HEK293T (cell line): ENCODE results near the gene GPRC5A.

Source experiments
- ARNT ChIP-seq: fragments of 450-650 bp; IDR thresholded peaks from 2 replicates; pipeline ENCODE4 v1.6.1; 2017; ENCODE audit warnings: mild to moderate bottlenecking
- BHLHE40 ChIP-seq: fragments of 450-650 bp; IDR thresholded peaks from 2 replicates; pipeline ENCODE4 v1.6.1; 2016; ENCODE audit warnings: mild to moderate bottlenecking, moderate library complexity, borderline replicate concordance
- ELF4 ChIP-seq: fragments of 450-650 bp; IDR thresholded peaks from 2 replicates; pipeline ENCODE4 v1.6.1; 2017; ENCODE audit warnings: antibody characterized with exemption
- FOXA1 ChIP-seq: fragments of 450-650 bp; IDR thresholded peaks from 2 replicates; pipeline ENCODE4 v1.6.1; 2016; ENCODE audit warnings: mild to moderate bottlenecking
- FOXM1 ChIP-seq: fragments of 450-650 bp; IDR thresholded peaks from 2 replicates; pipeline ENCODE4 v1.6.1; 2017; ENCODE audit warnings: mild to moderate bottlenecking, borderline replicate concordance
- HDGF ChIP-seq: fragments of 450-650 bp; IDR thresholded peaks from 2 replicates; pipeline ENCODE4 v1.6.1; 2017; ENCODE audit warnings: antibody characterized with exemption, borderline replicate concordance
- L3MBTL2 ChIP-seq: fragments of 450-650 bp; conservative IDR thresholded peaks from 2 replicates; pipeline ENCODE4 v1.6.1; 2016; ENCODE audit warnings: mild to moderate bottlenecking
- LEF1 ChIP-seq: fragments of 450-650 bp; IDR thresholded peaks from 2 replicates; pipeline ENCODE4 v1.6.1; 2017; ENCODE audit warnings: mild to moderate bottlenecking, borderline replicate concordance
- SP1 ChIP-seq: fragments of 450-650 bp; IDR thresholded peaks from 2 replicates; pipeline ENCODE4 v1.6.1; 2017
- SUZ12 ChIP-seq: fragments of 450-650 bp; IDR thresholded peaks from 2 replicates; pipeline ENCODE4 v1.6.1; 2016; ENCODE audit warnings: mild to moderate bottlenecking
- ZNF384 ChIP-seq: fragments of 450-650 bp; IDR thresholded peaks from 2 replicates; pipeline ENCODE4 v1.6.1; 2016

DNA sequence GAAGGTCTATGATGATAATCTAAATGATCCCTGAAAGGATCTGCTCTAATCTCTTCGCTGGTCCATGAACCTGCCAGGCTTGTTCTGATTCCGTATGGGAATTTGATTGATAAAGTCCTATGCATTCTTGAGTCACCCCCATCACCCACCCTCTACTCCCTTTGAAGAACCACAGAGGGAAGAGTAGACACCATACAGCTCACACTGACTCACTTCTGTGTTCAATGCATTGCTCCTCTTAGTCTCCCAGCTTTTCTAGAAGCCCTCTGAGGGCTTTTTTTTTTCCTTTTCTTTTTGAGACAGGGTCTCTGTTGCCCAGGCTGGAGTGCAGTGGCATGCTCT lies 18.5 kb upstream of the GPRC5A start:
- TF ChIP-seq LEF1 (no peak), FOXM1 (no peak), FOXA1 (no peak), HDGF (no peak), ZNF384 (no peak), SP1 (no peak), ELF4 (no peak), L3MBTL2 (no peak), BHLHE40 (no peak), SUZ12 (no peak), ARNT (no peak)
